ENCODE measurements around the gene ADGRG6.

ADGRG6 gene

DNA sequence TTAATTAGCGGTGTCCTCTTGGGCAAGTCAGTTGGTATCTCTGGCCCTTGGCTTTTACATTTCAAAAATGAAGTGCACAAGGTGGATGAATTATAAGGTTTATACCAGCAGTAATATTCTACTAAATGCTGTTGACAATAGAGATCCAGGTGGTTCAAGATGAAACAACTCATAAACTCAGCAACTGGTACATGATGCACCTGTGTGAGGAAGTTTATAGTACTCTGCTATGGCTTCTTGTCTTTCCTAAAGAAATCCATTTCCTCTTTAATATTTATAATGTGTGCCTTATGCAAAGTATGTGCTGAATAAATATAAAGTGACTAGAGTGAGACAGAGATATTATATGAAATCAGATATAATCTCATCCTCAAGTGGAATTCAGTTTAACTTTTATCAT is 48.5 kb downstream of the ADGRG6 start:
- DNase-seq = no peak

DNA sequence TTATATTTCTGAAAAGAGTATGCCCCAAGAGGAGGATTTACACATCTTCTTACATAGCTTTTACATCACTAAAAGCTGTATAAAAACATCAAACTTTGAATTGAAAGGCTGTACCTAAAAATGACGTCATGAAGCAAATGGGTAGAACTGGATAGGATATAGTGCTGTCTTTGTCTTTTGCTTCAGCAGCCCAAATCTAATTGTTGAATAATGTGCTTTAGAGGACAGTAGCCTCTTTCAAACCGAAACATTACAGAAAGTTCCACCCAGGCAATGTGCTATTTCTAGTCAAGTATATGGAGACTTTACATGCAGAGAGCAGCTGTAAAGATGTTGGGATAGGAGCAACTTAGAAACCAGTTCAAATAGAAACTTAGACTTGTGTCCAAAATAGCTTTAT is 51.9 kb downstream of the ADGRG6 start:
- DNase-seq = no peak

DNA sequence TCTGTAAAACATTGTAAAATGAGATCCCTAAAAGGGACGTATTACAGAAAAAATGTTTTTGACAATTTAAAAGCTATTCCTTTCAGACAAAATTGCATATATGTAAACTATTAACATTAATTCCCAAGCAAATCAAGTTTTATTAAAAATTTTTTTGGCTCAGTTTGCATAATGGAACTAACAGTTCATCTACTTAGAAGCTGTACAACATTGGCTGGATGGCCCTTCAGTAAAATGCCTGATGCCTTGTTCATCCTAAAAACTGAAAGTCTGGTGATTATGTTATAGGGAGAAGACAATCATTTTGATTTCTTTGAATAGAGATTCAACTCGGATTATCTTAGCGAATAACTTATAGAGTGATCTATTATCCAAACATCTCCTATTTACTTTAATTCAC is 52.8 kb downstream of the ADGRG6 start:
- DNase-seq = no peak

GRCh38 chr6:142355520-142356174 is 53.8 kb downstream of the ADGRG6 start:
- no peak for DNase-seq

GRCh38 chr6:142356201-142356883 is 54.5 kb downstream of the ADGRG6 start:
- no peak for DNase-seq

GRCh38 chr6:142356884-142357225 is 55.0 kb downstream of the ADGRG6 start:
- no peak for DNase-seq

GRCh38 chr6:142357879-142358278 is 56.1 kb downstream of the ADGRG6 start:
- DNase-seq = no peak

- no peak for DNase-seq
Measured at GRCh38 chr6:142359271-142359960, 57.6 kb downstream of the ADGRG6 start.

- DNase-seq = no peak
Measured at GRCh38 chr6:142361345-142361744, 59.5 kb downstream of the ADGRG6 start.

- DNase-seq = no peak
Measured at GRCh38 chr6:142361779-142362750, 60.3 kb downstream of the ADGRG6 start.

DNA sequence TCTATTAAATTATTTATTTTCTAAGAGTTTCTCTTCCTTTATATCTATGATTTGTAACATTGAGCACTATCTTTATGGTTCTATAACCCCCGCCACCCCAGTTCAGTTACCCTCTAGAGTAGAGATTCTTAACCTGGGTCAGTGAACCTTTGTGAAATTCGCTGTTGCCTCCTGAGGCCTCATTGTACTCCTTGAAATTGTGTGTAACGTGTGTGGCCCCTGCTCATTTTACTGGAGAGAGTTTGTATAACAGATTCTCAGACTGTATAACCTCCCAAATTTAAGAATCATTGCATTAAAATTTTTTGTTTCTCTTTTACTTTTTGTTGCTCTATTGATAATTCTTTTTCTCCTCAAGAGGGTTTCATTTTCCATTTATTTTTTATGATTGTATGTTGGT is 65.3 kb downstream of the ADGRG6 start:
- no peak for DNase-seq

DNA sequence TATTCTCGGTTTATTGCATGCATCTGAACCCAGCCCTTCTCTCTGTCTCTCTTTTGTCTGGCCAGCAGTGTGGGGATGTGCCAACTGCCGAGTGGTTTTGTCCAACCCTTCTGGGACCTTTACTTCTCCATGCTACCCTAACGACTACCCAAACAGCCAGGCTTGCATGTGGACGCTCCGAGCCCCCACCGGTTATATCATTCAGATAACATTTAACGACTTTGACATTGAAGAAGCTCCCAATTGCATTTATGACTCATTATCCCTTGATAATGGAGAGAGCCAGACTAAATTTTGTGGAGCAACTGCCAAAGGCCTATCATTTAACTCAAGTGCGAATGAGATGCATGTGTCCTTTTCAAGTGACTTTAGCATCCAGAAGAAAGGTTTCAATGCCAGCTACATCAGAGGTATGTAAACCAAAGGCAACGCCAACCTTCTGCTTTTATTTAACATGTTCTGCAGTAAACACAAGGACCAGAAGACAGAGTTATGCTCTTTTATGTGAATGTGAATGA is 65.8 kb downstream of the ADGRG6 start:
- DNase-seq = no peak

- no peak for DNase-seq
Measured at GRCh38 chr6:142369266-142369665, 67.5 kb downstream of the ADGRG6 start.

DNA sequence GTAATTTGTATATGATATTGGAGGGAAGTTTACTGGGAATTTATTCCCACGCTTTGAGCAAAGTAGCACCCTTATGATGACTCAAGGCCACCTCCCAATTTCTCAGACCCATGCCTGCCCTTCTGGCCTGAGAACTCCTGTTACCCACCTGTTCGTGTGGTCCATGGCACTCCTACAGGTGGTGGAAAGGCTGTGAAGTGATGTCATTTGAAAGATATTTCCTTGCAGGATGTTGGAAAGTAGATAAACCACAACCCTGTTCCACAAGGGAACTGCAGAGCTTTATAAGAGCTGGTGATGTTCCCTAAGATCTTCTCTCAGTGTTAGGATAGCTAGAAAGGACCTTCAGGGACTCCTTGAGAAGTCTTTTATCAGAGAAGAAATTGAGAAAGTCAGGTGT is 70.5 kb downstream of the ADGRG6 start:
- DNase-seq = no peak

DNA sequence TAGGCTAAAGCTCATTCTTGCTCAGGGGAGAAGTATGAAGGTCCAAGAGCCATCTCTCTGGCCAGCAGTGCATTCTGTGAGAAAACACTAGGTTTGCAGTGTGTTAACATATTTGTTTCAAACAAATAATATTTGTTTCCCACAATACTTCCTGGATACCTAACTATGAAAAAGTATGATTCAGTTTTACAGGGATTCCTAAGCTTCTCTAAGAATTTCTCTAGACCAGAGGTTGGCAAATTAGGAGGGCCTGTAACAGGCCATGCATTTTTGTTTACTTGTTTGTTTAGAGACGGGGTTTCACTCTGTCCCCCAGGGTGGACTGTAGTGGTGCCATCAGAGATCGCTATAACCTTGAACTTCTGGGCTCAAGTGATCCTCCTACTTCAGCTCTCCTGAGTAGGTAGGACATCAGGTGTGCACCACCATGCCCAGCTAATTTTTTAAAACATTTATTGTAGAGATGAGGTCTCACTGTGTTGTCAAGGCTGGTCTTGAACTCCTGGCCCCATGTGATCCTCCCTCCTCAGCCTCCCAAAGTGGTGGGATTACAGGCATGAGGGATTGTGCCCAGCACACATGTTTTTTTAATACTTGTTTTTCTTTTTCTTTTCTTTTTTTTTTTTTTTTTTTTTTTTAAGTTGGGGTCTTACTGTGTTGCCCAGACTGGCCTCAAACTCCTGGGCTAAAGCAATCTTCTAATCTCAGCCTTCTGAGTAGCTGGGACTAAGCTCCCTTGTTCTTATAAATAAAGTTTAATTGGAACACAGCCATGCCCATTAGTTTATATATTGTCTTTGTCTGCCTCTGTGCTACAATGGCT is 71.7 kb downstream of the ADGRG6 start:
- no peak for DNase-seq

DNA sequence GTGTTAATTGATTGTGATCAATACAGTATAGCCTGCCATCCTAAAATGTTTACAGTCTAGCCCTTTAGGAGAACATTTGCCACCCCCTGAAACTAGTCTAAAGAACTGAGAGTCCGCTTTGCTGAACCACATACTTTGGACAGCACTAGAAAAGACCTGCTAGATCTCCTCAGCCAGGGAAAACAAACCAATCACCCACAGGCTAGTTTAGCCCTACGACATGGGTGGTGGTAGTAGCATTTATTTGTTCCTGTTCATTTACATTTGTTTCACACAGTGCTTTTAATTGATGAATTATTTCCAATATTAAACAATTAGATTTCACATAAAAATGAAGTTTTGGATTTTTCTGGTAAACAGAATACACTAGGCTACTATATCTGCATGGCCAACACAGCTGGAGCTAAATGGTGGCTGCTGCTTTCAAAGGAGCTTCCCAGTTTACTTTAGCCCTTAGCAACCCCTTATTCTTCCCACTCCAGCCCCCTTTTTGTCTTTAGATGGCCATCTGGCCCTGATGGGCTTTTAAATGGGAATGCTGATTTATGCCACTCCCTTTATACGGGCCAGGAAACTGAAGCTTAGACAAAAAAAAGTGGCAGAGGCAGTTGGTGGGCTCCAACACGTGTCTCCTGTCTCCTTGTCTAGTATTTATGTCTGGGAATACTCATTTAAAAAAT is 72.4 kb downstream of the ADGRG6 start:
- no peak for DNase-seq

DNA sequence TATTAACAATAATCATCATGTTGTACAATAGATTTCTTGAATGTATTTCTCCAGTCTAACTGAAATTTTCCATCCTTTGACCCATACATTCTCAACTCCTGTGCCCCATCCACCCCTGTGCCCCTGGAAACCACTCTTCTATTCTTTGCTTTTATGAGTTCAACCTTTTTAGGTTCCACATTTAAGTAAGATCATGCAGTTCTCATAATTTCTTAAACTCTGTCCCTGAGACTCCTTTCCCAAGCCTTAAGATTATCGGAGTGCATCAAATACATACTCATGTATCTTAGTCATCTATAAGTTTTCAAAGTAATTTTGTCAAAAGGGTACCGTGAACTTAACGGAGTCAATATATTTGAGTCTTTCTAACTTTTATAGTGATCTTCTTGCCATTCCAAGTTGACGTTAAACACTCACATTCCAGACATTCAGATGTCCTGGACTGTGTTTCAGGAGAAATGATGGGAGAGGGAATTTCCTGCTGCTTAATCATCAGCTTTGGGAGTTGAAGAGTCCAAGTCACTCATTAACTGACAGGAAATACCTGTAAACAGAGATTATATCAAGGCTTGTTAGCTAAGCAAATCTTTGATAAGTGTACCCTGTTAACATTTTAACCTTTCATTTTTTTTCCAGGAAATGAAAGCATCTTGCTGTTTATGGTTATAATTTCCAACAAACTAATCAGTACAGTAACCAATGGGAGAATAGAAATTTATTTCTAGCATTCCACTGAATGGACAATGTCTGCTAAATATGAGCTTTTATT is 73.3 kb downstream of the ADGRG6 start:
- DNase-seq = no peak

- DNase-seq = no peak
Measured at GRCh38 chr6:142376115-142376514, 74.3 kb downstream of the ADGRG6 start.

GRCh38 chr6:142376800-142377496 is 75.1 kb downstream of the ADGRG6 start:
- DNase-seq = no peak

DNA sequence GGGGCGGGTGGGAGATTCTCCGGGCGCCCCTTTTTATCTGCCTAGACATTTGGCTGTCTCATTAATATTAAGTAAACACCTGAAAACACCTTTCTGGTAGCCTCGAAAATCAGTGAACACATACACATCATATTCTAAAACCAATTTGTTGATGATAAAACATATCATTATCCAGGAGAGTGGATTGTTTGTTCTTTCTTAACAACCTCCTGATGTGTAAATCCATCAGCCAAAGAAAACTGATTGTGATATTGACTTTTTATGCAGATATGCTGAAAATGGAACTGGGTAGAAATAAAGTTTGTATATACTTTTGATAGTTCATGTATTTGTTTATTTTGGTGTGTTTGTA is 75.7 kb downstream of the ADGRG6 start:
- DNase-seq = no peak
